ENCODE measurements around the gene CAPZB. TPM values are rescaled to one million over a fixed set of nuclear protein-coding genes. Genes with fewer than 3 reads are reported as not detected.

The CAPZB gene
- total and polyA plus RNA-seq, 2 experiments from 2014 or later: 229 to 494 TPM

- 60 to 70% methylated on average over 16 of the region's 16 CpGs for WGBS, 2 experiments (ENCODE audit: low coverage in 1 of 2, low lambda C conversion rate in 2 of 2, missing lambda C conversion rate in 2 of 2)
- Histone ChIP-seq H3K4me2 (ENCODE audit: unreplicated experiment) (no peak overlapping the region), H3K36me3 (ENCODE audit: low read depth) (peaks cover 5% of the 10 kb centered on the region; the same call in 1 of the 2 replicates), H4K20me1 (ENCODE audit: insufficient read depth) (no peaks in the 10 kb centered on the region), H3K27me3 (replicated peaks; ENCODE audit: insufficient read depth) (no peaks in the 10 kb centered on the region), H3K9me2 (ENCODE audit: insufficient read depth) (no peaks in the 10 kb centered on the region), H3K79me2 (ENCODE audit: insufficient read depth) (peaks cover 96% of the 10 kb centered on the region), H3F3A (ENCODE audit: insufficient read depth) (peaks cover 23% of the 10 kb centered on the region), H3K27ac (no peak overlapping the region), H3K4me1 (ENCODE audit: insufficient read depth) (peaks cover 29% of the 10 kb centered on the region), H3K9ac (no peak overlapping the region), H3K9me3 (ENCODE audit: low read depth) (no peaks in the 10 kb centered on the region), H2AFZ (no peak overlapping the region), H3K4me3 (no peak overlapping the region)
- no peak for DNase-seq
- TF ChIP-seq EZH2 (IDR thresholded peaks at IDR 0.05; ENCODE audit: insufficient read depth, poor library complexity, severe bottlenecking) (no peak), EZH2phosphoT487 (IDR thresholded peaks at IDR 0.05; ENCODE audit: insufficient read depth, low read depth) (no peak)
- in situ Hi-C loops (cut with MboI): no loop called here
These were observed 115.8 kb downstream of the CAPZB start for GRCh38 chr1:19369396-19370090.

- H3K36me3 ChIP-seq (ENCODE audit: low read depth): peaks cover 3% of the 10 kb centered on the region; the same call in 1 of the 2 replicates
- no peak for DNase-seq
- H2AFZ ChIP-seq: no peak overlapping the region
- peaks cover 96% of the 10 kb centered on the region for H3K79me2 ChIP-seq (ENCODE audit: insufficient read depth)
- TF ChIP-seq EZH2phosphoT487 (IDR thresholded peaks at IDR 0.05; ENCODE audit: insufficient read depth, low read depth) (no peak), EZH2 (IDR thresholded peaks at IDR 0.05; ENCODE audit: insufficient read depth, poor library complexity, severe bottlenecking) (no peak)
- no peak overlapping the region for H3K4me2 ChIP-seq (ENCODE audit: unreplicated experiment)
- no peak overlapping the region for H3K27ac ChIP-seq
- H3K4me3 ChIP-seq: no peak overlapping the region
- peaks cover 23% of the 10 kb centered on the region for H3F3A ChIP-seq (ENCODE audit: insufficient read depth)
- H3K9ac ChIP-seq: no peak overlapping the region
- no peaks in the 10 kb centered on the region for H4K20me1 ChIP-seq (ENCODE audit: insufficient read depth)
- peaks cover 33% of the 10 kb centered on the region for H3K4me1 ChIP-seq (ENCODE audit: insufficient read depth)
- no peaks in the 10 kb centered on the region for H3K27me3 ChIP-seq (replicated peaks; ENCODE audit: insufficient read depth)
- WGBS, 2 experiments (ENCODE audit: low coverage in 1 of 2, low lambda C conversion rate in 2 of 2, missing lambda C conversion rate in 2 of 2): 60 to 78% methylated on average over 5 of the region's 5 CpGs
- H3K9me2 ChIP-seq (ENCODE audit: insufficient read depth): no peaks in the 10 kb centered on the region
- H3K9me3 ChIP-seq (ENCODE audit: low read depth): no peaks in the 10 kb centered on the region
- in situ Hi-C loops (cut with MboI): no loop called here
These were observed 116.4 kb downstream of the CAPZB start for GRCh38 chr1:19368964-19369363.

GRCh38 chr1:19368050-19368449, 117.3 kb downstream of the CAPZB start:
- H3F3A ChIP-seq (ENCODE audit: insufficient read depth): peaks cover 15% of the 10 kb centered on the region; the same call in 1 of the 2 replicates
- H3K9me3 ChIP-seq (ENCODE audit: low read depth): no peaks in the 10 kb centered on the region
- no peak overlapping the region for H3K27ac ChIP-seq
- H3K27me3 ChIP-seq (replicated peaks; ENCODE audit: insufficient read depth): no peaks in the 10 kb centered on the region
- H3K79me2 ChIP-seq (ENCODE audit: insufficient read depth): peaks cover 96% of the 10 kb centered on the region
- 96 to 97% methylated on average over 5 of the region's 5 CpGs for WGBS, 2 experiments (ENCODE audit: low coverage in 1 of 2, low lambda C conversion rate in 2 of 2, missing lambda C conversion rate in 2 of 2)
- no peaks in the 10 kb centered on the region for H3K9me2 ChIP-seq (ENCODE audit: insufficient read depth)
- H3K4me1 ChIP-seq (ENCODE audit: insufficient read depth): peaks cover 24% of the 10 kb centered on the region
- no peak overlapping the region for H3K4me2 ChIP-seq (ENCODE audit: unreplicated experiment)
- H3K9ac ChIP-seq: no peak overlapping the region
- in situ Hi-C loops (cut with MboI): no loop called here
- no peaks in the 10 kb centered on the region; the same call in 1 of the 2 replicates for H3K36me3 ChIP-seq (ENCODE audit: low read depth)
- DNase-seq: no peak
- no peak overlapping the region for H2AFZ ChIP-seq
- no peaks in the 10 kb centered on the region for H4K20me1 ChIP-seq (ENCODE audit: insufficient read depth)
- H3K4me3 ChIP-seq: no peak overlapping the region
- TF ChIP-seq EZH2 (IDR thresholded peaks at IDR 0.05; ENCODE audit: insufficient read depth, poor library complexity, severe bottlenecking) (no peak), EZH2phosphoT487 (IDR thresholded peaks at IDR 0.05; ENCODE audit: insufficient read depth, low read depth) (no peak)

- H4K20me1 ChIP-seq (ENCODE audit: insufficient read depth): no peaks in the 10 kb centered on the region
- H3F3A ChIP-seq (ENCODE audit: insufficient read depth): peaks cover 16% of the 10 kb centered on the region; the same call in 1 of the 2 replicates
- no peak overlapping the region for H3K4me2 ChIP-seq (ENCODE audit: unreplicated experiment)
- 55 to 61% methylated on average over 13 of the region's 13 CpGs for WGBS, 2 experiments (ENCODE audit: low coverage in 1 of 2, low lambda C conversion rate in 2 of 2, missing lambda C conversion rate in 2 of 2)
- in situ Hi-C loops (cut with MboI): no loop called here
- TF ChIP-seq EZH2 (IDR thresholded peaks at IDR 0.05; ENCODE audit: insufficient read depth, poor library complexity, severe bottlenecking) (no peak), EZH2phosphoT487 (IDR thresholded peaks at IDR 0.05; ENCODE audit: insufficient read depth, low read depth) (no peak)
- no peak overlapping the region for H3K9ac ChIP-seq
- no peaks in the 10 kb centered on the region for H3K9me2 ChIP-seq (ENCODE audit: insufficient read depth)
- DNase-seq: no peak
- H2AFZ ChIP-seq: no peak overlapping the region
- H3K4me3 ChIP-seq: no peak overlapping the region
- peaks cover 20% of the 10 kb centered on the region for H3K4me1 ChIP-seq (ENCODE audit: insufficient read depth)
- H3K79me2 ChIP-seq (ENCODE audit: insufficient read depth): peaks cover 98% of the 10 kb centered on the region
- H3K27ac ChIP-seq: no peak overlapping the region
- H3K27me3 ChIP-seq (replicated peaks; ENCODE audit: insufficient read depth): no peaks in the 10 kb centered on the region
- H3K9me3 ChIP-seq (ENCODE audit: low read depth): no peaks in the 10 kb centered on the region
- H3K36me3 ChIP-seq (ENCODE audit: low read depth): no peaks in the 10 kb centered on the region; the same call in 1 of the 2 replicates
These were observed 117.7 kb downstream of the CAPZB start for GRCh38 chr1:19367584-19368041.
